ENCODE data around the gene ICOS. TPM values are rescaled to one million over a fixed set of nuclear protein-coding genes. Genes with fewer than 3 reads are reported as not detected.
"Not testable (repeated sequence)": the region's sequence is repeated elsewhere in the genome, so short reads cannot be mapped to it uniquely, and the experiment has no call there.

The ICOS gene
- total RNA-seq, 1 experiment from 2014 or later, result not detected

- no peak for DNase-seq (ENCODE audit: low read depth)
Observed at GRCh38 chr2:203973676-203974075, 37.1 kb downstream of the ICOS start.

DNA sequence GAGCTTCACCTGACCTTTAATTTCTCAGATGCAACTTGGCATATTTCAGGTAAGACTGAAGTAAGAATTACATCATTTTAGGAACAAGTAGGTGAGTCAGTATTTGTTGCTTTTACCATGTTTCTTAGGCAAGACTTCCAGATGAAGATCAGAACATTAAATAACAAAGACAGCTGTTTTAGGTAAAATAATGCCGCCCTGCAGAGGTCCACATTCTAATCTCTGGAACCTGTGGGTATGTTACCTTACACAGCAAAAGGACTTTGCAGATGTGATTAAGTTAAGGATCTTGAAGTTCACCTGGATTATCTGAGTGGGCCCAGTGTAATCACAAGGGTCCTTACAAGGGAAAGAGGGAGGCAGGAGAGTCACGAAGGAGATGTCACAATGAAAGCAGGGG lies 39.3 kb downstream of the ICOS start:
- DNase-seq (ENCODE audit: low read depth), result no peak

DNA sequence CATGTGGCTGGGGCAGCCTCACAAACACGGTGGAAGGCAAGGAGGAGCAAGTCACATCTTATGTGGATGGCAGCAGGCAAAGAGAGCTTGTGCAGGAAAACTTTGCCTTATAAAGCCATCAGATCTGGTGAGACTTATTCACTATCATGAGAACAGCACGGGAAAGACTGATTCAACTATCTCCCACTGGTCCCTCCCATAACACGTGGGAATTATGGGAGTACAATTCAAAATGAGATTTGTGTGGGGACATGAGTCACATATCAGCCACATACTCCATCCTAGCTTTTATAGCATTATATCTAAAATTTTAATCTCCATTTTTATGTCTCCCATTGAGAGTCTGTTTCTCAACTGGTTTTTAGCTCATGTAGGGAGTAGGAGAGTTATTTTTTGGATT lies 45.7 kb downstream of the ICOS start:
- no peak for DNase-seq (ENCODE audit: low read depth)

DNA sequence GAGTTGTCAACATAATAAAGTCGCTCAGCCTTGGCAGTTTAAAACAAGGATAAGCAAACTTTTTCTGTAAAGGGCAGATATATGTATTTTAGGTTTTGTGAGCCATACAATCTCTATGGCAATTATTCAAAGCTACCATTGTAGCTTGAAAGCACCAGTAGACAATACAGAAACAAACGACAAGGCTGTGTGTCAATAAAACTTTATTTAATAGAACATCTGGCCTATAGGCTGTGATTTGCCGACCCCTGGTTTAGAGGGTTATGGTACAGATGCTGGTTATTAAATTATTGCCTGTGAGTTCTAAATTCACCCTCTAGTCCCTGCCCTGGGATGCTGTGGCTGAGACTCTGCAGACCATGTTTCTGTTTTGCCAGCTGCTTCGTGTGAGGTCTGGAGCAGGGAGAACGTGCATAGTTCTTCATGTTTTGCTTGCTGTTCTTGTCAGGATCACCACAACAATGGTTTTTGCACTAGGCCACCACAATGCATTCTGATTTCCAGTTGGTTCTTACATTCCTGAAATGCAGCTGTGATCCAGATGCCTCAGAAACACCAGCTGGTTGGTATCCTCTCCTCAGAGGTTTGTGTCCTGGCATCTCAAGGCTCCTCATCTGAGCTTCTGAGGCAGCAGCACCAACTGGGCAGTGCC lies 46.6 kb downstream of the ICOS start:
- DNase-seq (ENCODE audit: low read depth), result no peak

DNA sequence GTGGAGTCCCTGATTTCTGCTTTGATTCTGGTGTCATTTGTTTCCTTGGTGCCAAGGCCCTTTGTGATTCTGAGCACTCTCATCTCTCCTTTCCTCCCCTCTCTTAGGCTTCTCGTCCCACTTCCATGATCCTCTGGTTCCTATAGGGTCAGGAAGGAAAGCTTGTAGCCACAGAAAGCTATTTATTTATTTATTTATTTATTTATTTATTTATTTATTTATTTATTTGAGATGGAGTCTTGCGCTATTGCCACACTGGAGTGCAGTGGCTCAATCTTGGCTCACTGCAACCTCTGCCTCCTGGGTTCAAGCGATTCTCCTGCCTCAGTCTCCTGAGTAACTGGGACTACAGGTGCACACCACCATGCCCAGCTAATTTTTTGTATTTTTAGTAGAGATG lies 49.4 kb downstream of the ICOS start:
- DNase-seq (ENCODE audit: low read depth), result not testable (repeated sequence)

DNA sequence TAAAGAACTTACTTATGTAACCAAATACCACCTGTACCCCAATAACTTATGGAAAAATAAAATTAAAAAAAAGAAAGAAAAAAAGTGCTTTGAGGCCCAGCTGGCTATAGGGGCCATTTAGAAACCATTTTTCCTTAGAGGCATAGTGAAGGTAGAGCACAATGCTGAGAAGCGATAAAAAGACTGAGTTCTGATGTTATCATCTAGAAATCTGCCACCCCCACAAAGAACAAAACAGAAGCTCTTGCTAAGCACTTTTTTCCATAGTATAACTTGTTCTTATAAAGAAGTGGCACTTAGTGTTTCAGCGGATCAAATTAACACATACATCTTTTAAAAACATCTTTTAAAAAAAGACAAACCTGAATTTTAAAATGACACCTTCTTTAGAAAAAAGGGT lies 51.4 kb downstream of the ICOS start:
- DNase-seq (ENCODE audit: low read depth), result no peak

GRCh38 chr2:203988500-203989260 lies 52.1 kb downstream of the ICOS start:
- DNase-seq (ENCODE audit: low read depth), result no peak

- no peak for DNase-seq (ENCODE audit: low read depth)
Observed at GRCh38 chr2:203989521-203989920, 53.0 kb downstream of the ICOS start.

DNA sequence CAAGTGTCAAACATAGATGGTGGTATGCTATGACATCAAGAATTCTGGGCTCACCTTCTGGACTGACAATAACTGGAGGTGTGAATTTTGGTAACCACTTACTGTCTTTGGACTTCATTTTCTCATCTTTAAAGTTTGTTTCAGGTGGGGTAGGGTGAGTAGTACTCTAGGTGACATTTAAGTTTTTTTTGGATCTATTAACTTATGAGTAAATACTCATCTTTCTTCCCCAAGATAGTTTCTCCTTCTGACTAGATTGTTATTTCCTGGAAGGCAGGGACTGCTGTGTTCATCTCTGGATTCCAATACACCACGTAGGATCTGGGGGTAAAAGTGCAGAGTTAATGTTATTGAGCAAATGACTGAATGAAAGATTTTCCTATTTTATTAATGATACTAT lies 55.9 kb downstream of the ICOS start:
- DNase-seq (ENCODE audit: low read depth), result no peak

DNA sequence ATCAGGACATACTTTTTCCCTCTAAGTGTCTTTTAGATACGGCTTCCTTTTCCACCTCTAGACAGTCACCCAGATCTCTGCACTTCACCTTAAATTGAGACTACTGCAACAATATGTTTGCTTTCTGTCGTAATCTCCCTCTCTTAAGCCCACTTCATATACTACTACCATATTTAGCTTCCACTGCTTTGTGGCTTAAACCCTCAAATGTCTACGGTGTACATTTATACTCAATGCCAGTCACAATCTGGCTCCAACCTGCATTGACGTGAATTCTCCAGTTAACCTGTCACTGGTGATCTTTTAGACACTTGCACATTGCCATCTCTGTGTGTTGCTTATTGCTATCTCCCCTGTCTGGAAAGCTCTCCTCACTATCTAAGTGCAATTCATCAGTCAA lies 56.4 kb downstream of the ICOS start:
- no peak for DNase-seq (ENCODE audit: low read depth)

DNA sequence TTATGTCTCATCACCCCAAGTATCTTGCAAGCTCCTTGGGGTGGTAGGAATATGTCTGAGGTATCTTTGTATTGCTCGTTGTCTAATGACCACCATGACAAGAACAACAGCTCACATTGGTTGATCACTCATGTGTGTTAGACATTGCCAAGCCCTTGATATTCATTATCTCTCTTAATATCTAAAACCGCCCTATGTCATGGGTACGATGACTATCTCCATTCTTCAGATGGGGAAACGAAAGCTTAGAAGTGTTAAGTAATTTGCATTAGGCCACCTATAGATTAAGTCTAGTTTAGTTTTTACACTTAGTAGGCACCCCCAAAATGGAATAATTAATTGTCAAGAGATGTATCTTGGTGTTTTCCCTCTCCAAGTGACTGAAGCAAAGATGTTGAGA lies 57.0 kb downstream of the ICOS start:
- DNase-seq (ENCODE audit: low read depth), result no peak

DNA sequence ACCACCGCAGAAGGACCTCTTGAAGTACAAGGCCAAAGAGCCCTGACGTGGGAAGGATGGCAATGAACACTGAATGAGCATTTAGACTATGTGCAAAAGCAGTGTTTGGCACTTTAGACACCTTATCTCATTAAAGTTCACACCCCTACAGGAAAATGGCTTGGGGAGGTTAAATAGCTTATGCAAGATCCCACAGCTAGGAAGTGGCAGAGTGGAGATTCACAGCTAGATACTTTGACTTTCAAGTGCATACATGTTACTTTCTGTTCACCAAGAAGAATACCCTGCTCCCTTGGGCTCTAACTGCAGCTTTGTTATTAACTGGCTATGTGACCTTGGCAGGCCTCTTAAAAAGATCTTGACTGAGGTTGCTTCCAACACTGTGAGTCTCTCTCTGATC lies 58.2 kb downstream of the ICOS start:
- DNase-seq (ENCODE audit: low read depth), result no peak

- no peak for DNase-seq (ENCODE audit: low read depth)
Observed at GRCh38 chr2:203996692-203997091, 60.1 kb downstream of the ICOS start.

- DNase-seq (ENCODE audit: low read depth), result no peak
Observed at GRCh38 chr2:203997481-203997880, 60.9 kb downstream of the ICOS start.

GRCh38 chr2:203997980-203998809 lies 61.6 kb downstream of the ICOS start:
- DNase-seq (ENCODE audit: low read depth), result no peak

DNA sequence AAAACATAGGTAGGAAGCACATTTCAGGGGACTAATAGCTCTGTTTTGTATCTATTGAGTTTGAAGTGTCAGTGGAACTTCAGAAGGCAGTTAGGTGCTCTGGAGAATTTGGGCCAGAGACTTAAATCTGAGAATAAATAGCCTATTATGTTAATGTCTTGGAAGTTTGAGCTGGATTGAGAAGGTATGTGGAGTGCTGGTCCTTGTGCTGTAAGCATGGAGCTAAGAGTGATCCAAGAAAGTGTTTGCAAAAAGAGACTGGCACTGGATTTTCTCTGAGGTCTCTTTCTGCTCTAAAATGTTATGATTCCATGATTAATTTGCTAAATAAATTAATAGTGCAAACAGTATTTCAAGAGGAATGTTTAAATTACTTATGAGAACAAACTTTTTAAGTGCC lies 63.3 kb downstream of the ICOS start:
- DNase-seq (ENCODE audit: low read depth), result no peak

GRCh38 chr2:204000446-204000845 lies 63.9 kb downstream of the ICOS start:
- no peak for DNase-seq (ENCODE audit: low read depth)

DNA sequence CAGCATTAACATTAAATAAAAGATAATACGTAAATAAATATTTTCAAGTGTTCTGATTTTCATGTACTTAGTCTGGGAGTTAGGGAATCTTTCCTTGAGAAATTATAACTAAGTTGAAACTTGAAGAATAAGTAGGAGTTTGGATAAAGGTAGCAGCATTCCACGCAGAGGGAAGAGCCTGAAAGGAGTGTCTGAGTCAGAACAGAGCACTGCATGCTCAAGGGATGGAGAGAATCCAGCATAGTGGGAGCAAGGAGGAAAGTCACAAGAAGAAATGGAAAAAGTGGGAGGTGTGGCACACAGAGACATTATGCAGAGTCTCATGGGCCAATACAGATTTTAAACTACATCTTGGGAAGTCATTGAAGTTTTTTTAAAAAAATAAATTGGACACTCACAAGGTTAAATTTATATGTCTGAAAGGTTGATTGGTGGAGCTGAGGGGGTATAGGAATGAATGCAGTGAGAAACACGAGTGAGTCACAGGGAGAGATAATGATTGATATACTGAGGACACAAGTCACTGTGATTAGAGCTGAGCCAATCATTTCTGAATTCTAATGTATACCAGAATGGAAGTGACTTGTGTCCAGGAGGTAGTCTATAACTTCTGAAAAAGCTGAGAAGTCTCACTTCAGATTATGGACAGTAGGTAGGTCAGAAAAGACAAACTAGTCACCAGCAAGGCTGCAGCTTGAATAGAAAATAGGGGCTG lies 66.9 kb downstream of the ICOS start:
- no peak for DNase-seq (ENCODE audit: low read depth)

DNA sequence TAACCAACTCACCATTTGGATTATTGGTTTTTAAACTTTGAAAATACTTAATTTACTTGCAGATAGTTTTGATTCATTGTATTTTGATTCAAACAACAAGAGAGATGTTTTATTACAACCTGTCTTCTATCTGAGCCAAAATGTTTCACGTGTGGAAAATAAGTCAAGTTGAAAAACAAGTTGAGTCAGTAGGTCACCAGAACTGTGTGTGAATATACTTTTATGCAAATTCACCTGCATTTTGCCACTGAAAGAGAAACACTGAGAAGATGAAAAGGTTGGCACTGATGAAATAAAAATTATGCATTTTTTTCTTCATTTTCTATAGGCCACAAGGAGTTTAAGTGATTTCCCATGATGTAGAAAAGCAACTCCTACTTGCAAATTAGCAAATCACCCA lies 68.3 kb downstream of the ICOS start:
- no peak for DNase-seq (ENCODE audit: low read depth)

DNA sequence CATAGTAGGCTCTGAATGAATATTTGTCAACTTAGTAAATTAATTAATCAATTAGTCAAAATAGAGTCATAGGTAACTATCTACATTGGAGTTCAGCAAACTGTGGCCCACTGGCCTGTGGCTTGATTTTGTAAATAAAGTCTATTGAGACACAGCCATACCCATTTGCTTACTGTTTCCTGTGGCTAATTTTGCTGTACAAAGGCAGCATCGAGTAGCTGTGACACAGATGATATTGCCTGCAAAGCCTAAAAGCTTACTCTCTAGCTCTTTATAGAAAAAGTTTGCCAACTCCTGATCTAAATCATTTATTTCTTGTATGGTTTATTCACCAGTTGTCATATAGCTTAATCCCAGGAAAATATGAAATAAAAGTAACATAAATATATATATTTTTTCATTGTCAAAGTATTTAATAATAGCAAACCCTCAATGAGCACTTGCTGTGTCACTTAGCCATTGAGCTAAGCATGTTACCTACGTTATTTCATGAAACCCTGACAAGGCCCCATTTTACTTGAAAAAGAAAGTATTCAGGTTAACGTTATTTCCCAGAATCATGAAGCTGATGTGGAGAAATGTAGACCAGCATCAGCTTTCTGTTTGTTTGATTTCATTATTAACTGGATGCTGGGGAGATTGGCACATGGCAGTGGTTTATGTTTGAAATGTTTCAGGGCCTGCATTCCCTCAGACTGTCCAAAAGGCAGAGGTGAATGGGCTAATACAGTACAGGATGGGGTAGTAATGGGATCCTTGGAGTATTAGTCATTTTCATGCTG lies 69.6 kb downstream of the ICOS start:
- no peak for DNase-seq (ENCODE audit: low read depth)

GRCh38 chr2:204008352-204008751 lies 71.8 kb downstream of the ICOS start:
- no peak for DNase-seq (ENCODE audit: low read depth)

All from M059J (cell line).